ENCODE results near the gene SGCD.

SGCD gene

DNA sequence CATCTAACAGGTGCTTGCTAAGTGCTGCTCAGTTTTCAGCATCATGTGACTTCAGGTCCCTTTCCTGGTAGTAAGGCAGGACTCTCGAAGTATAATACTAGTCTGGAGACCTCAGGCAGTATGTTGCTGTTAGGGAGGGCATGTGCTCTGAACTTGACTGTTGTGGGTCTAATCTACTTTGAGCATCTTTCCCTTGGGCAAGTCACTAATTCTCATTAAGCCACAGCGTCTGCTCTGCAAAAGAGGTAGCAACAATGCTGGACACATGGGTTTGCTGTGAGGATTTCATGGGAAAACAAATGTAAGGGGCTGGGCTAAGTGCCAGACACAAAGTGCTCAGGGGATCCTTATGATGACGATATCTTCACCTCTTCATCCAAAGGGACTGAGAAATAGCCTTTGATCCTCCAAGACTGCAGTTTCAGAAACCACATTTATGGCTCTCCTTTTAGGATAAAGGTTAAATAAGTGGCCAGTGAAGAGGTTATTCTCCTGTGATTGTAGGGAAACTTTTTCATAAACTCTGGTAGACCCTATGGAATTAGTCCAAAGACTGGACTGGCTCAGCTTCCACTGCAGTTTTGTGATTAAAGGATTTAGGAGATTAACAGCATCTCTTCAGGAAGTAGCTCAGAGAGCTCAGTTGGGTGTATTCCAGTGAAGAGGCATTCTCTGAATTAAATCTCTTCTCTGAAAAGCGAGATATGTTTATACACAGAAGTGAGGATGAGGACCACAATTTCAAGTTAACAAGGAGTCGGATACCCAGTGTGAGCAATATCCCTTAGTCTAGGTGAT is 216.6 kb downstream of the SGCD start:
- no peaks in the 10 kb centered on the region for H3K79me2 ChIP-seq (ENCODE audit: low read length)
- TF ChIP-seq CTCF (IDR thresholded peaks at IDR 0.05; ENCODE audit: low read depth, low read length), result no peak
- TF ChIP-seq EZH2phosphoT487 (IDR thresholded peaks at IDR 0.05; ENCODE audit: low read depth), result no peak
- H3K27ac ChIP-seq (ENCODE audit: low read length), result no peak overlapping the region
- H3K4me3 ChIP-seq (ENCODE audit: low read length), result no peak overlapping the region
- no peaks in the 10 kb centered on the region for H4K20me1 ChIP-seq (ENCODE audit: insufficient read depth, low read length)
- H3K9ac ChIP-seq (ENCODE audit: low read length), result no peak overlapping the region
- H3K4me1 ChIP-seq (ENCODE audit: low read length), result no peaks in the 10 kb centered on the region
- H3K4me2 ChIP-seq (ENCODE audit: low read length), result no peak overlapping the region
- H2AFZ ChIP-seq (ENCODE audit: low read depth, low read length), result no peak overlapping the region
- no peaks in the 10 kb centered on the region for H3K36me3 ChIP-seq (replicated peaks; ENCODE audit: low read depth, low read length)
- H3K27me3 ChIP-seq (ENCODE audit: low read depth, low read length), result no peaks in the 10 kb centered on the region
- no peaks in the 10 kb centered on the region for H3K9me3 ChIP-seq (ENCODE audit: insufficient read depth, low read length)

DNA sequence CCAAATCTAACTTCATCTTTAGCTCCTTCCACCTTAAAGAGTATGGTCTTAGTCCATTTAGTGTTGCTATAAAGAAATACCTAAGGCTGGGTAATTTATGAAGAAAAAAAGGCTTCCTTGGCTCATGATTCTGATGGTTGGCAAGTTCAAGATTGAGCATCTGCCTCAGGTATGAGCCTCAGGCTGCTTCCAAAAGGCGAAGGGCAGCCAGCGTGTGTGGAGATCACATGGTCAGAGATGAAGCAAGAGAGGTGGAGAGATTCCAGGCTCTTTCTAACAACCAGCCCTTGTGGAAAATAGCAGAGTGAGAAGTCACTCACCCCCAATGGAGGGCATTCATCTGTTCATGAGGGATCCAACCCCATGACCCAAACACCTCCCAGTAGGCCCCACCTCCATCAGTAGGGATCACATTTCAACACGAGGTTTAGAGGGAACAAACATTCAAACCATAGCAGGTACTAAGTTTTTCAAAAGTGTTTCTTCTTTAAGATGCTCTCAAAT is 225.9 kb downstream of the SGCD start:
- Histone ChIP-seq H3K27ac (ENCODE audit: low read length) (no peak overlapping the region), H3K4me1 (ENCODE audit: low read length) (no peaks in the 10 kb centered on the region), H4K20me1 (ENCODE audit: insufficient read depth, low read length) (no peaks in the 10 kb centered on the region), H3K27me3 (ENCODE audit: low read depth, low read length) (no peaks in the 10 kb centered on the region), H3K9me3 (ENCODE audit: insufficient read depth, low read length) (no peaks in the 10 kb centered on the region), H2AFZ (ENCODE audit: low read depth, low read length) (no peak overlapping the region), H3K4me3 (ENCODE audit: low read length) (no peak overlapping the region), H3K9ac (ENCODE audit: low read length) (no peak overlapping the region), H3K79me2 (ENCODE audit: low read length) (no peaks in the 10 kb centered on the region), H3K4me2 (ENCODE audit: low read length) (no peak overlapping the region), H3K36me3 (replicated peaks; ENCODE audit: low read depth, low read length) (no peaks in the 10 kb centered on the region)
- no peak for TF ChIP-seq CTCF (IDR thresholded peaks at IDR 0.05; ENCODE audit: low read depth, low read length)

GRCh38 chr5:156556666-156557406 is 229.9 kb downstream of the SGCD start:
- Histone ChIP-seq H3K9me3 (ENCODE audit: insufficient read depth, low read length) (no peaks in the 10 kb centered on the region), H3K27me3 (ENCODE audit: low read depth, low read length) (no peaks in the 10 kb centered on the region), H3K27ac (ENCODE audit: low read length) (no peak overlapping the region), H3K36me3 (replicated peaks; ENCODE audit: low read depth, low read length) (no peaks in the 10 kb centered on the region), H3K4me2 (ENCODE audit: low read length) (no peak overlapping the region), H3K4me1 (ENCODE audit: low read length) (peaks cover 6% of the 10 kb centered on the region; the same call in 1 of the 2 replicates), H2AFZ (ENCODE audit: low read depth, low read length) (no peak overlapping the region), H3K4me3 (ENCODE audit: low read length) (no peak overlapping the region), H3K9ac (ENCODE audit: low read length) (no peak overlapping the region), H4K20me1 (ENCODE audit: insufficient read depth, low read length) (no peaks in the 10 kb centered on the region), H3K79me2 (ENCODE audit: low read length) (no peaks in the 10 kb centered on the region)
- no peak for TF ChIP-seq EZH2phosphoT487 (IDR thresholded peaks at IDR 0.05; ENCODE audit: low read depth)
- TF ChIP-seq CTCF (IDR thresholded peaks at IDR 0.05; ENCODE audit: low read depth, low read length), result no peak

DNA sequence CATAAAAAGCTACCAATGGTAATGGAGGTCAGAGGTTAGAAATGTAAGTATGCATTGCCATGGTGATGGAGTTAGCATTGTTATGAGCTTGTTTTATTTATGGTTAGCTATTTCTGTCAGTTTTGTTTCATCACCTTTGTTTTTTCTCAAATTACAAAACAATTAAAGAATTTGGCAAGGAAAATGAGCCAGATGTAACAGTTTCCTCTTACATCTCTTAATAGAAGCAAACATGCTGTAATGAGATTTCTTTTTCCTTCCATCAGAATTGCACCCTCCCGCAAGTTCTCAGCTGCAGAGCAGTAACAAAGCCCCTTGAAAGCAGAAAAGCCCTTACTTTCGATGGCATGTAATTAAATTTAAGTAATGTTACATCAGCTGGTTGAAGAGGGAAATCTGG is 233.0 kb downstream of the SGCD start:
- Histone ChIP-seq H3K27me3 (ENCODE audit: low read depth, low read length) (no peaks in the 10 kb centered on the region), H2AFZ (ENCODE audit: low read depth, low read length) (no peak overlapping the region), H3K4me3 (ENCODE audit: low read length) (no peak overlapping the region), H3K27ac (ENCODE audit: low read length) (no peak overlapping the region), H3K9ac (ENCODE audit: low read length) (no peak overlapping the region), H3K36me3 (replicated peaks; ENCODE audit: low read depth, low read length) (no peaks in the 10 kb centered on the region), H3K9me3 (ENCODE audit: insufficient read depth, low read length) (no peaks in the 10 kb centered on the region), H4K20me1 (ENCODE audit: insufficient read depth, low read length) (no peaks in the 10 kb centered on the region), H3K4me2 (ENCODE audit: low read length) (no peak overlapping the region), H3K4me1 (ENCODE audit: low read length) (peaks cover 6% of the 10 kb centered on the region; the same call in 1 of the 2 replicates), H3K79me2 (ENCODE audit: low read length) (no peaks in the 10 kb centered on the region)
- TF ChIP-seq CTCF (IDR thresholded peaks at IDR 0.05; ENCODE audit: low read depth, low read length) (no peak), EZH2phosphoT487 (IDR thresholded peaks at IDR 0.05; ENCODE audit: low read depth) (no peak)
